EH (cell line): ENCODE data around the gene SFT2D1.

Experiments
- DNase-seq: peaks from one replicate; pipeline ENCODE4 v3.0.0-alpha.2; 2015; ENCODE audit warnings: low read depth

SFT2D1 gene

DNA sequence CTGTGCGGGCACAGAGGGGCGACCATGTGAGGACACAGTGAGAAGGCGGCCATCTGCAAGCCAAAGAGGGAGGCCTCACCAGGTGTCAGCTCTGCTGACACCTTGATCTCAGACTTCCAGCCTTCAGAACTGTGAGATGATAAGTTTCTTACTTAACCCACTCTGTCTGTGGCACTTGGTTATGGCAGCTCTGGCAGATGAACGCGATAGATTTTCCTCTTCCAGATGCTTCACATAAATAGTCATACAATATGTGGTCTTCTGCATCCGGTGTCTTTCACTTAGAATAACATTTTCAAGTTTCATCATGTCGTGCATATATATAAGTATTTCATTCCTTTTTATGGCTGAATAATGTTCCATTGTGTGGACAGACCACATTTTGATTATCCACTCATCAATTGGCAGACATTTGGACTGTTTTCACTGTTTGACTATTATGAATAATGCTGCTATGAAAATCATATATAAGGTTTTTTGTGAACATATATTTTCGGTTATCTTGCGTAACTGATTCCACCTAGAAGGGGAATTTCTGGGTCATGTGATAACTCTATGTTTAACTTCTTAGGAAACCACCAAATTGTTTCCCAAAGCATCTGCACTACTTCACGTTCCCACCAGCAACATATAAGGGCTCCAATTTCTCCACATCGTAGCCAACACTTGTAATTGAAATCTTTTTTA is 64.3 kb downstream of the SFT2D1 start:
- DNase-seq, result peak; percentile 1

DNA sequence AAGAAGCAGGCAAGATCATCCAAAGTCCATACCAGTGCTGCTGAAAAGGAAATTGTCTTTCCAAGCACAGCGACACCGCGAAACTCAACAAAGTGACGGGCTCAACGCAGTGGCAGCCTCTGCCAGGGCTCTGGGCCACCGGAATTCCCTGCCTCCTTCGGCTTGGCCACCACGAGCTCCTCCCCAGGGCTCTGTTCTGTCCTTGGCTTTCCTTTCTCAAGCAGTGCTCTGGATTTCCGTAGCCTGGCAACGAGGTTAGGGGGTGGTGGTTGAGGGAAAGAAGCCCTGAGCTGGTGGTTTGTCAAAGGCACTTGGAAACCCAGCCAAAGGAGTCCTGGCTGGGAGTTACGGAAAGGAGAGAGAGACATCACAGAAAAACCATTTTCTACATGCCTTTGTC is 65.3 kb downstream of the SFT2D1 start:
- peak; percentile 8 for DNase-seq

DNA sequence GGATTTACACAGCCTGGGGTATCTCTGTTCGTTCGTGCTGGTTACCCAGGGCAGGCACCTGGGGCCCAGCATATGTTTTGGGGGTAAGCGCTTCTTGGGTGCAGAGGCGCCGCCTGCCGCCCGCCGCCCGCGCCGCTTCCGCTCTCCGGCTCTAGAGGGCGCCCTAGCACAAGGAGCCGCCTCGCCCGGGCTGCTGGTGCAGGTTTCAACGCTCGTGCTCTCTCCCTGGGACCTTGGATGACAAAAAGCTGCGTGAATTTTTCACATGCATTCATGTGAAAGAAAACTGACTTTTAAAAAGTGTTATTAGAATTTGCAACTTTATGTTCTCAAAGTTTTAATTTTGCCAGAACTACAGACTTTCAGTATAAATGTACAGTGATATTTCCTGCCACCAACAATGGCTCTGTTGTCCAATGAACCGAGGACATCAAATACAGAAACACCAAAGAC is 66.6 kb downstream of the SFT2D1 start:
- DNase-seq, result peak; percentile 50

DNA sequence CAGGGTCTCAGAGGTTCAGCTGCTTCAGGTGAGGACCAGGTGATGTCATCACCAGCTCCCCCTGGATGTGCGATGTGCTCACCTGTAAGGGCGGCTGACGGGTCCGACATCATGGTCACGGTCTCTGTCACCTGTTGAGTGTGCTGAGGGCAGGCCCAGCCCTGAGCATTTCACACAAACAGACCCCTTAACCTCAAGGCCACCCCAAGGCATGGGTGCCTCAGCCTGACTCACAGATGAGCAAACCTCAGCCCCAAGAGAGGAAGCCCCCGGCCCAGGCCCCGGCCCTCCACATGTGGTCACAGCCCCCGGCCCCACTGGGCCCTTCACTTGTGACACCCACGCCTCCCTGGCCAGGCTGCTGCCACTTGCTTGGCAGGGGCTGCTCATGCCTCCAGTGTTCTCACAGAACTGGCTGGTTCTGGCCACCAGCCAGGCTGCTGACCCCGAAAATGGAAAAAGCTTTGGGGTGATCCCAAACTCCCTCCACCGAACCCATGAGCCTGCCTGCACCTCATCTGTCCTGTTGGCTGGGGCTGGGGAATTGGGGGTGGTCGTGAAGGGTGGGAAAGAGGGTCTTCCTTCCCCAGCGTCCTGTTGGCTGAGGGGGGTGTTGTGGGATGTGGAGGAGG is 67.5 kb downstream of the SFT2D1 start:
- no peak for DNase-seq

DNA sequence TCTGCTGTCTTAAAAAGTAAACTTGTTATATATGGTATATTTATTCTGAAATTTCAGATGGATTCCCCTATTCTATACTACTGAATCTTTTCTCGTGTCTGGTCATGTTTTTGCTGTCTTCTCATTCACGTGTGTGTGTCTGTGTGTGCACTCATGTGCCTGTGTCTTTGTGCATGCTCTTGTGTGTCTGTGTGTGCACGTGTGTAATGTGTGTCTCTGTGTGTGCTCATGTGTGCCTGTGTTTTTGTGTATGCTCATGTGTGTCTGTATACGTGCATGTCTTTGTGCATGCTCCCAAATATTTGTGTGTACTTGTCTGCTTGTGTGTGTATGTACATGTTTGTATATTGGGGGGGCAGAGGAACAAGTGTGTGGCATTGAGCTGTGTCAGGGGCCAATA is 68.2 kb downstream of the SFT2D1 start:
- DNase-seq, result no peak

DNA sequence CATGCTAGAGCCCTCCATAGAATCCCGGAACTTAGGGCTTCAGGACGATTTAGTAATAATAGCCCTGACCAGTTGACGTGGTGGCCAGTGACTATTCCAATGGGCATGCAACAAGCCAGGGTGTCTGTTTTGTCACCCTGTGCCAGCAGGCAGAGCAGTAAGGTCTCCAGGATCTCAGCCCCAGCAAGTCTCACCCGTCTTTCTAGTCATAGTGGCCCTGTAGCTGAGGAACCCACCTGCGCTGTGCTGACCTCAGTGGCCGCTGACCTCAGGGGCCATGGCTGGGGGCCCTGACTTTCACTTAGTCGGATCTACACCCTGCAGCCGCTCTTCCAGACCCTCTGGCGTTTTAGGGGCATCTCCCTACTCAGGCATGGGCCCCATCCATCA is 71.0 kb downstream of the SFT2D1 start:
- no peak for DNase-seq

DNA sequence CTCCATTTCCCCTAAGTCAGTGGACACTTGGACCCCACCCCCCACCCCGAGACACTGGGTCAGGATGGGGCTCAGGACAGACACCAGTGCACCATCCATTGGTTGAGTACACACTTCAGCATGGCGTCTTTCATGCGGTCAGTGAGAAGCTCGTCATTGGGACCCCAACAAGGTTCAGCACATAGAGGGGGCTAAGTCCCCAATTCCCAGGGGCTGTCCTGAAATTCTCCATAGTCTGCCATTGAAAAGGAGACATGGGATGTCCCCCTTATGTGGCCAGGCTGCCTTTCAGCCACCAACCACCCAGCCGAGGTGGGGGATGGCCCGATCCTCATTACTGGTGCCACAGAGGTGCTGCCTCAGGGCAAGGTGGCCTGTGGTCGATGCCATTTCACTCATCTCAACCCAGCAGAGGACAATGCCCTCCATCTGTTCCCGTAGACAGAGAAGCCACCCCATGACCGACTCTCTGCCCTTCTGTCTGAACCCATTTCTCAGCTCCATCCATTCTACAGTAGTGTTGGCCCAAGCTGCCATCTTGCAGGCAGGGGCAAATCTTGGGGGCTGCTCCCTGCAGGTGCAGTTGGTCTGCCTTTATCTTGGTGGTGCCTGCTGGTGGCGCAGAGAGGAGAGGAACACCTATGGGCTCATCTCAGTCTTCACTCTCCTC is 71.5 kb downstream of the SFT2D1 start:
- no peak for DNase-seq
